GM12878 (cell line): ENCODE data around the gene SETD5. TPM values are rescaled to one million over a fixed set of nuclear protein-coding genes. Genes with fewer than 3 reads are reported as not detected.

Source experiments
- ATAC-seq: fragments of 200-7000 bp; cut with Tn5 transposase; 3 replicates; pipeline ENCODE4 v1.9.1; 2020; ENCODE audit warnings: mild to moderate bottlenecking, moderate library complexity
- BruUV-seq: library from RNA; stranded (reverse); fragments of 400-500 nt; replicated peaks from 2 replicates; lab custom pipeline; 2021; lab: Mats Ljungman, UMichigan
- CTCF ChIA-PET: fragments of 300-600 bp; sonication (Branson Sonifier 250); formaldehyde crosslinking; extraction: SDS; loops from one replicate; lab custom pipeline; 2021; ENCODE audit warnings: inconsistent platforms; lab: Yijun Ruan, JAX
- POLR2A ChIA-PET: fragments of 350-600 bp; formaldehyde crosslinking; extraction: SDS; loops from one replicate; lab custom pipeline; 2021; ENCODE audit warnings: inconsistent platforms; lab: Charles Lee
- RAD21 ChIA-PET: fragments of 300-600 bp; sonication (Branson Sonifier 250); formaldehyde crosslinking; loops from one replicate; lab custom pipeline; 2023; ENCODE audit warnings: antibody characterized with exemption; ENCODE audit not compliant: unreplicated experiment; lab: Charles Lee
- SMC1A ChIA-PET: fragments of 300-600 bp; sonication (Branson Sonifier 250); formaldehyde crosslinking; loops from one replicate; lab custom pipeline; 2023; ENCODE audit not compliant: unreplicated experiment, uncharacterized antibody; lab: Charles Lee
- DNase-seq: peaks from one replicate; pipeline ENCODE4 v3.0.0-alpha.2; 2011; ENCODE audit warnings: low read depth, low spot score
- FAIRE-seq: peaks from 3 replicates; lab custom pipeline; 2011; peaks lifted over from hg19 to GRCh38; lab: Jason Lieb, UNC
- H2AFZ ChIP-seq: 2 replicates; pipeline ENCODE4 v1.6.0; 2011; ENCODE audit warnings: low read depth, low read length, control low read depth; ENCODE audit not compliant: control insufficient read depth
- H3K27ac ChIP-seq: 2 replicates; pipeline ENCODE4 v1.5.1; 2011; ENCODE audit warnings: control low read depth; ENCODE audit not compliant: control insufficient read depth, insufficient read depth
- H3K27me3 ChIP-seq, 2 experiments: replicated peaks in 1 of 2; 2 replicates each; pipeline versions ENCODE4 v1.6.0 to v1.6.1; 2011; ENCODE audit warnings: low read length in 1 of 2; ENCODE audit not compliant: control insufficient read depth in 2 of 2, insufficient read depth in 2 of 2
- H3K36me3 ChIP-seq, 2 experiments: 2 replicates each; pipeline ENCODE4 v1.5.1; 2011; ENCODE audit warnings: low read length in 1 of 2; ENCODE audit not compliant: control insufficient read depth in 2 of 2, insufficient read depth in 2 of 2
- H3K4me1 ChIP-seq: 2 replicates; pipeline ENCODE4 v1.6.1; 2011; ENCODE audit warnings: mild to moderate bottlenecking, low read length, moderate library complexity, mixed read lengths; ENCODE audit not compliant: control insufficient read depth, insufficient read depth
- H3K4me2 ChIP-seq: 2 replicates; pipeline ENCODE4 v1.6.0; 2011; ENCODE audit warnings: control low read depth; ENCODE audit not compliant: control insufficient read depth, insufficient read depth
- H3K4me3 ChIP-seq: fragments of 200-600 bp; sonication (generic); 2 replicates; pipeline ENCODE4 v1.5.1; 2016
- H3K79me2 ChIP-seq: 2 replicates; pipeline ENCODE4 v1.6.0; 2011; ENCODE audit warnings: low read length; ENCODE audit not compliant: control insufficient read depth, insufficient read depth
- H3K9ac ChIP-seq: 2 replicates; pipeline ENCODE4 v1.8.0; 2011; ENCODE audit warnings: low read length, control low read depth, mixed read lengths; ENCODE audit not compliant: control insufficient read depth, insufficient read depth
- H3K9me3 ChIP-seq: replicated peaks from 3 replicates; pipeline ENCODE4 v1.5.1; 2011; ENCODE audit warnings: mild to moderate bottlenecking, low read length; ENCODE audit not compliant: control insufficient read depth, insufficient read depth
- H4K20me1 ChIP-seq: 2 replicates; pipeline ENCODE4 v1.6.0; 2011; ENCODE audit not compliant: control insufficient read depth, insufficient read depth
- ASH2L ChIP-seq: fragments of 300-600, 200-600 bp; sonication (generic); IDR thresholded peaks from 2 replicates; pipeline ENCODE4 v1.6.1; 2017; ENCODE audit warnings: low read depth, mild to moderate bottlenecking, borderline replicate concordance
- CTCF ChIP-seq, 3 experiments: IDR thresholded peaks in 2 of 3; conservative IDR thresholded peaks in 1 of 3; 2 replicates each; pipeline ENCODE4 v1.5.1; 2011; ENCODE audit warnings: low read depth in 3 of 3, low read length in 3 of 3, mild to moderate bottlenecking in 3 of 3, control low read depth in 2 of 3, moderate library complexity in 2 of 3, inconsistent platforms in 1 of 3, mixed read lengths in 1 of 3; ENCODE audit not compliant: control insufficient read depth in 2 of 3, insufficient read depth in 1 of 3; ENCODE audit errors: extremely low read depth in 1 of 3
- DPF2 ChIP-seq: fragments of 450-650 bp; IDR thresholded peaks from 2 replicates; pipeline ENCODE4 v1.6.1; 2017; ENCODE audit warnings: mild to moderate bottlenecking
- ESRRA ChIP-seq: IDR thresholded peaks from 2 replicates; pipeline ENCODE4 v1.6.1; 2012; ENCODE audit warnings: mild to moderate bottlenecking, low read length, improper control_type of control experiment
- FOXM1 ChIP-seq: IDR thresholded peaks from 2 replicates; pipeline ENCODE4 v1.6.1; 2012; ENCODE audit warnings: low read depth, mild to moderate bottlenecking, inconsistent platforms, low read length, moderate library complexity
- KLF5 ChIP-seq: fragments of 450-650 bp; IDR thresholded peaks from 2 replicates; pipeline ENCODE4 v1.6.1; 2014; ENCODE audit warnings: mild to moderate bottlenecking; ENCODE audit not compliant: partially characterized antibody
- MTA3 ChIP-seq: IDR thresholded peaks from 2 replicates; pipeline ENCODE4 v1.6.1; 2012; ENCODE audit warnings: low read length, inconsistent platforms, borderline replicate concordance
- POLR2AphosphoS5 ChIP-seq: IDR thresholded peaks from 2 replicates; pipeline ENCODE4 v1.6.1; 2011; ENCODE audit warnings: mild to moderate bottlenecking, low read length, inconsistent platforms
- RAD21 ChIP-seq: IDR thresholded peaks from 2 replicates; pipeline ENCODE4 v1.6.1; 2011; ENCODE audit warnings: mild to moderate bottlenecking, low read depth, low read length, moderate library complexity; ENCODE audit not compliant: insufficient read depth
- TAF1 ChIP-seq: IDR thresholded peaks from 2 replicates; pipeline ENCODE4 v1.6.1; 2011; ENCODE audit warnings: mild to moderate bottlenecking, low read depth, low read length, borderline replicate concordance
- TCF12 ChIP-seq: IDR thresholded peaks from 2 replicates; pipeline ENCODE4 v1.6.1; 2011; ENCODE audit warnings: low read depth, mild to moderate bottlenecking, low read length
- WRNIP1 ChIP-seq: IDR thresholded peaks from 2 replicates; pipeline ENCODE4 v1.6.1; 2011; ENCODE audit warnings: low read depth, low read length, improper control_type of control experiment, borderline replicate concordance
- YY1 ChIP-seq: IDR thresholded peaks from 2 replicates; pipeline ENCODE4 v1.6.1; 2011; ENCODE audit warnings: low read depth, mild to moderate bottlenecking, low read length
- ZNF384 ChIP-seq: IDR thresholded peaks from 2 replicates; pipeline ENCODE4 v1.6.1; 2012; ENCODE audit warnings: low read depth, mild to moderate bottlenecking, low read length, improper control_type of control experiment, borderline replicate concordance
- WGBS: methylation state at CpG from one replicate; pipeline ENCODE4 v1.1.6; 2016; ENCODE audit warnings: low lambda C conversion rate; ENCODE audit not compliant: insufficient replicate concordance, insufficient coverage; ENCODE audit errors: missing lambda C conversion rate; 5-methylcytosine and 5-hydroxymethylcytosine counted together
- in situ Hi-C: fragments of 300-500 bp; cut with MboI; formaldehyde crosslinking; loops from 9 replicates; pipeline ENCODE4 v1.14.3; 2018; ENCODE audit warnings: mixed read lengths
- intact Hi-C: fragments of 100-400 bp; cut with micrococcal nuclease; formaldehyde crosslinking; loops from one replicate; pipeline ENCODE4 v1.14.2; 2022; ENCODE audit not compliant: unreplicated experiment
- polyA plus RNA-seq, 11 experiments: library from polyadenylated mRNA; depleted of rRNA in 4 of 11; unstranded in 6 of 11; stranded (reverse) in 5 of 11; fragments of >200 nt; fragmentation: Nextera tagmentation in 4 of 11; fragmentation: Illumina TruSeq in 1 of 11; extraction: Ambion mirVana in 4 of 11; extraction: Trizol in 1 of 11; gene quantifications; 1 replicate in 1 of 11; 2 replicates in 10 of 11; pipeline versions ENCODE4 v1.2.1 to v1.2.3, GENCODE V29; 2011 to 2016; ENCODE audit warnings: inconsistent platforms in 2 of 11, missing spikeins in 2 of 11, low read depth in 1 of 11
- total RNA-seq, 4 experiments: library from RNA; depleted of rRNA in 3 of 4; stranded (reverse); fragments of >200 nt in 3 of 4; fragmentation: Illumina TruSeq in 1 of 4; extraction: Trizol in 1 of 4; gene quantifications; 2 replicates each; pipeline versions ENCODE4 v1.2.1 to v1.2.3, GENCODE V29; 2013 to 2021

The SETD5 gene
- total and polyA plus RNA-seq, 10 of the 15 experiments (the other 5 are each of a cell fraction or from before 2014, with no cell fraction given) = 8.2 to 94.0 (median 55.4) TPM

- no peak for DNase-seq
- peak overlapping the region; percentile 100 for H3K27ac ChIP-seq
- POLR2A ChIA-PET = interaction anchor here (0.6 to 2.0 kb wide), 10 partner anchors 9 to 392 kb away, joined by 3 to 13 read pairs (median 5); partner anchors contain the start of gene THUMPD3
- peak overlapping the region; percentile 99 for H3K9ac ChIP-seq
- no peak for TF ChIP-seq ASH2L
- no peak for TF ChIP-seq DPF2
- no peak for TF ChIP-seq RAD21
- no peak for TF ChIP-seq FOXM1
- peak; percentile 11; the same call in 1 of the 2 replicates for TF ChIP-seq MTA3
- TF ChIP-seq, all 136 proteins: peak for 1
- in situ Hi-C loops = no loop called here
- Histone ChIP-seq H2AFZ (no peak overlapping the region), H3K9me3 (no peaks in the 10 kb centered on the region), H4K20me1 (no peaks in the 10 kb centered on the region; the same call in 1 of the 2 replicates), H3K4me3 (peak overlapping the region; percentile 99), H3K4me1 (peaks cover 5% of the 10 kb centered on the region; the same call in 1 of the 2 replicates), H3K4me2 (peak overlapping the region; percentile 70), H3K36me3 (peaks cover 0 to 13% of the 10 kb centered on the region in 2 experiments; a peak in 3 of 4 replicates), H3K27me3 (no peaks in the 10 kb centered on the region), H3K79me2 (peaks cover 91% of the 10 kb centered on the region)
- ChIA-PET SMC1A (interaction anchor here (0.8 to 2.3 kb wide), 11 partner anchors 9 to 328 kb away, joined by 3 to 15 read pairs (median 4); partner anchors contain the start of gene THUMPD3), RAD21 (interaction anchor here (0.7 to 2.1 kb wide), 6 partner anchors 11 to 46 kb away, joined by 3 to 5 read pairs (median 4); partner anchors contain the start of gene THUMPD3), CTCF (interaction anchor here (1.3 to 2.3 kb wide), 5 partner anchors 10 to 46 kb away, joined by 4 to 11 read pairs (median 8); partner anchors contain the start of gene THUMPD3)
- no peak for ATAC-seq
- no TSS peak for BruUV-seq
- FAIRE-seq = no peak
- intact Hi-C loops = no loop called here
- 0% methylated on average over 2 of the region's 2 CpGs for WGBS
These were observed 1.9 kb downstream of the SETD5 start for GRCh38 chr3:9399337-9399703.

GRCh38 chr3:9399746-9400145 lies 2.3 kb downstream of the SETD5 start:
- peak overlapping the region; percentile 99 for H3K9ac ChIP-seq
- no peak overlapping the region for H2AFZ ChIP-seq
- ChIA-PET POLR2A (interaction anchor here (0.7 to 2.0 kb wide), 10 partner anchors 9 to 391 kb away, joined by 3 to 13 read pairs (median 4); partner anchors contain the start of gene THUMPD3), SMC1A (interaction anchor here (0.8 to 2.3 kb wide), 12 partner anchors 9 to 328 kb away, joined by 3 to 15 read pairs (median 4); partner anchors contain the start of gene THUMPD3), RAD21 (interaction anchor here (0.7 to 2.1 kb wide), 6 partner anchors 10 to 46 kb away, joined by 3 to 5 read pairs (median 4); partner anchors contain the start of gene THUMPD3), CTCF (interaction anchor here (1.3 to 2.3 kb wide), 5 partner anchors 9 to 46 kb away, joined by 4 to 11 read pairs (median 8); partner anchors contain the start of gene THUMPD3)
- peaks cover 3% of the 10 kb centered on the region for H4K20me1 ChIP-seq
- peak overlapping the region; percentile 100 for H3K27ac ChIP-seq
- no TSS peak for BruUV-seq
- peak overlapping the region; percentile 70 for H3K4me2 ChIP-seq
- no peaks in the 10 kb centered on the region for H3K27me3 ChIP-seq
- peak overlapping the region; percentile 99 for H3K4me3 ChIP-seq
- H3K9me3 ChIP-seq = no peaks in the 10 kb centered on the region
- DNase-seq (no peak), ATAC-seq (no peak), FAIRE-seq (peak; percentile 59)
- peaks cover 0 to 8% of the 10 kb centered on the region in 2 experiments; a peak in 1 of 4 replicates for H3K36me3 ChIP-seq
- TF ChIP-seq POLR2AphosphoS5 (peak; percentile 57; the same call in 1 of the 2 replicates), WRNIP1 (no peak), CTCF (IDR thresholded peaks at IDR 0.05 in 2 of 3, conservative IDR thresholded peaks at IDR 0.05 in 1 of 3; ENCODE audit: control insufficient read depth in 2 of 3, extremely low read depth in 1 of 3, insufficient read depth in 1 of 3, low read depth in 3 of 3, low read length in 3 of 3) (no peak), KLF5 (no peak), ZNF384 (peak; percentile 45; the same call in 1 of the 2 replicates), YY1 (peak; percentile 86), DPF2 (no peak), TAF1 (no peak), ESRRA (no peak), TCF12 (0 out of 2 replicates have a peak, but pooled peaks have one; percentile 52)
- in situ Hi-C loops (no loop called here), intact Hi-C loops (no loop called here)
- H3K4me1 ChIP-seq = peaks cover 5% of the 10 kb centered on the region; the same call in 1 of the 2 replicates
- WGBS = 0% methylated on average over 3 of the region's 3 CpGs
- H3K79me2 ChIP-seq = peaks cover 91% of the 10 kb centered on the region
